Activated T-cell treated with anti-CD3 and anti-CD28 coated beads, Interleukin-2, amount 50 U/mL, for 72 hours (primary cell): ENCODE results near the gene USP46. TPM values are rescaled to one million over a fixed set of nuclear protein-coding genes. Genes with fewer than 3 reads are reported as not detected.
A peak's percentile ranks its signal among the peaks of the same experiment; 100 is the strongest.

Experiments used
- ATAC-seq, 2 donors: fragments of 150-1000 bp; cut with Tn5 transposase; replicated peaks in 1 of 2; 2 replicates each; pipeline ENCODE4 v1.10.0; 2021; ENCODE audit warnings: moderate library complexity in 2 of 2, mild to moderate bottlenecking in 1 of 2
- DNase-seq, 2 donors: peaks; one replicate each; pipeline ENCODE4 v3.0.0; 2021 to 2022; ENCODE audit warnings: mixed read lengths in 1 of 2
- H3K27ac Mint-ChIP-seq: one replicate; pipeline ENCODE4 v1.8.0; 2022; ENCODE audit warnings: mild to moderate bottlenecking, moderate library complexity, mixed read lengths
- H3K27me3 Mint-ChIP-seq: one replicate; pipeline ENCODE4 v1.8.0; 2022; ENCODE audit warnings: low read depth, mixed read lengths
- H3K36me3 Mint-ChIP-seq, 2 donors: one replicate each; pipeline ENCODE4 v1.8.0; 2022; ENCODE audit warnings: mixed read lengths in 2 of 2, mild to moderate bottlenecking in 1 of 2; ENCODE audit not compliant: insufficient read depth in 2 of 2
- H3K4me1 Mint-ChIP-seq: one replicate; pipeline ENCODE4 v1.8.0; 2022; ENCODE audit warnings: low read depth, mixed read lengths
- H3K4me3 Mint-ChIP-seq, 2 donors: one replicate each; pipeline ENCODE4 v1.8.0; 2022; ENCODE audit warnings: mild to moderate bottlenecking in 2 of 2, mixed read lengths in 2 of 2, moderate library complexity in 2 of 2
- H3K9me3 Mint-ChIP-seq, 2 donors: one replicate each; pipeline ENCODE4 v1.8.0; 2022; ENCODE audit warnings: mixed read lengths in 2 of 2
- total RNA-seq, 2 donors: library from RNA; stranded (reverse); gene quantifications; one replicate each; pipeline ENCODE4 v1.2.3, GENCODE V29; 2022

USP46 gene
- total RNA-seq, 2 donors from 2014 or later = 4.9 to 8.5 TPM

DNA sequence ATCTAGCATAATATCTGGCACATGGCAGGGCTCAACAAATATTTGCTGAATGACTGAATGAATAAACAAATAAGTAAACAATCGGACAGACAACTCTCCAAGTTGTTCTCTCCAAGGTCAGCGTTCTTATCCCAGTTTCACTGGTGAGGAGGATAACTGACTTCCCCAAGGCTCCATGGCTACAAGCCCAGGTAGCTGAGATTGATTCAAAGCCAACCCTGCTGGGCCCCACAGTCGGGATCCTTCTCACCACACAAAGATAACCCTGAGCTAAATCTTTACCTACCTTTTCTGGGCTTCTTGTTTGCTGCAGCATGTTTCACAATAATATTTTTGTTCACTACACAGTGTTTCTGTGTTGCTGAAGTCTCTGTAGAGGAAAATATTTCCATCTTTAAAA is 54.9 kb downstream of the USP46 start:
- Mint-ChIP-seq H3K36me3 (no peaks in the 10 kb centered on the region), H3K27me3 (no peaks in the 10 kb centered on the region), H3K4me3 (no peak overlapping the region), H3K27ac (no peak overlapping the region), H3K4me1 (no peaks in the 10 kb centered on the region), H3K9me3 (peaks cover 0 to 1% of the 10 kb centered on the region in 2 donors)
- ATAC-seq = no peak
- no peak for DNase-seq

DNA sequence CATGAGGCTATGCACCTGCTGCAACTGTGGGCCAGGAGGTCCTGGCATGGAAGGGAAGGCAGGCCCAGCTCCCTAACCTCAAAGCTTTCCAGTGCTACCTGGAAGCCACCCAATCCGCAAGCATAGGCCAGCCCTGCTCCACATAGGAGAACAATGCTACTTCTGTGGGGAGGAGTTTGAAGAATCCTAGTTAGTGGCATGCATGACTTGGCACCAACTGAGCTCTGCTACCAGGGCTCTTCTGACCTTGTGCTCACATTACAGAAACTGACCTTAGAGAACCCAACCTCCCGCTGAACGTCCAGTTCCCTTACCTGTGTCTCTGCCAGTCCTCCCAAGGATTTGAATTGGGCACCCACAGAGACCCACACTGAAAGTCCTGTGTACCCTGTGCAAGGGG is 58.8 kb downstream of the USP46 start:
- no peak for DNase-seq
- no peaks in the 10 kb centered on the region for H3K27me3 Mint-ChIP-seq
- H3K27ac Mint-ChIP-seq = no peak overlapping the region
- no peaks in the 10 kb centered on the region for H3K4me1 Mint-ChIP-seq
- ATAC-seq = no peak
- H3K9me3 Mint-ChIP-seq = no peaks in the 10 kb centered on the region
- no peaks in the 10 kb centered on the region for H3K36me3 Mint-ChIP-seq
- H3K4me3 Mint-ChIP-seq = no peak overlapping the region

DNA sequence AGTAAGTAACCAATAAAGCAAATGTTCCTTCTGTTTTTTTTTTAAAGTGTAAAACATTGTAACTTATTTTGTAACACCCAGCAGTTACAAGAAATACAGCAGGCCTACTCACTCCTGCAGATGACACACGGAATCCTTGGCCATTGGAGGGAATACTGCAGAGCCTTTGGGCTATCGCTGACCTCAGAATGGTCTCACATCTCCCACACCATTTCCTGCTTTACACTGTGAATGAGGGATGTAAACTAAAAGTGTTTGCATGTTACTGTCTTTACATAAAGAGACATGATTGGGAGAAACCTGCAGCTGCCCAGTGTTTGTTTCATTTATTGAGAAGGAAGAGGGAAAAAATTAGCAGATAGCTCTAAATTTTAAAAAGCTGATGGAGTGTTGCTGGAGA is 64.1 kb downstream of the USP46 start:
- DNase-seq (no peak), ATAC-seq (no peak)
- no peak overlapping the region for H3K27ac Mint-ChIP-seq
- H3K4me1 Mint-ChIP-seq = no peaks in the 10 kb centered on the region
- H3K27me3 Mint-ChIP-seq = no peaks in the 10 kb centered on the region
- H3K4me3 Mint-ChIP-seq = no peak overlapping the region
- H3K36me3 Mint-ChIP-seq = no peaks in the 10 kb centered on the region
- no peaks in the 10 kb centered on the region for H3K9me3 Mint-ChIP-seq

DNA sequence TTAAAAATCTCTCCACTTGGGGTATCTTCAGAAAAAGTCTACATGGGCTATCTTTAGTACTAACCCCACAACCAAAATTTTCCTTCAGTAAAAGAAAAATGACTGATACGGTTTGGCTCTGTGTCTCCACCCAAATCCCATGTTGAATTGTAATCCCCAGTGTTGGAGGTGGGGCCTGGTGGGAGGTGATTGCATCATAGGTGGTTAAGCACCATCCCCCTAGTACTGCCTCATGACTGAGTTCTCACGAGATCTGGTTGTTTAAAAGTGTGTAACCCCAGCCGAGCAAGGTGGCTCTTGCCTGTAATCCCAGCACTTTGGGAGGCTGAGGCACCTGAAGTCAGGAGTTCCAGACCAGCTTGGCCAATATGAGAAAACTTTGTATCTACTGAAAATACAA is 66.8 kb downstream of the USP46 start:
- H3K27ac Mint-ChIP-seq = no peak overlapping the region
- no peak overlapping the region for H3K4me3 Mint-ChIP-seq
- peaks cover 16% of the 10 kb centered on the region for H3K4me1 Mint-ChIP-seq
- DNase-seq (no peak), ATAC-seq (no peak)
- no peaks in the 10 kb centered on the region for H3K36me3 Mint-ChIP-seq
- H3K27me3 Mint-ChIP-seq = no peaks in the 10 kb centered on the region
- no peaks in the 10 kb centered on the region for H3K9me3 Mint-ChIP-seq

DNA sequence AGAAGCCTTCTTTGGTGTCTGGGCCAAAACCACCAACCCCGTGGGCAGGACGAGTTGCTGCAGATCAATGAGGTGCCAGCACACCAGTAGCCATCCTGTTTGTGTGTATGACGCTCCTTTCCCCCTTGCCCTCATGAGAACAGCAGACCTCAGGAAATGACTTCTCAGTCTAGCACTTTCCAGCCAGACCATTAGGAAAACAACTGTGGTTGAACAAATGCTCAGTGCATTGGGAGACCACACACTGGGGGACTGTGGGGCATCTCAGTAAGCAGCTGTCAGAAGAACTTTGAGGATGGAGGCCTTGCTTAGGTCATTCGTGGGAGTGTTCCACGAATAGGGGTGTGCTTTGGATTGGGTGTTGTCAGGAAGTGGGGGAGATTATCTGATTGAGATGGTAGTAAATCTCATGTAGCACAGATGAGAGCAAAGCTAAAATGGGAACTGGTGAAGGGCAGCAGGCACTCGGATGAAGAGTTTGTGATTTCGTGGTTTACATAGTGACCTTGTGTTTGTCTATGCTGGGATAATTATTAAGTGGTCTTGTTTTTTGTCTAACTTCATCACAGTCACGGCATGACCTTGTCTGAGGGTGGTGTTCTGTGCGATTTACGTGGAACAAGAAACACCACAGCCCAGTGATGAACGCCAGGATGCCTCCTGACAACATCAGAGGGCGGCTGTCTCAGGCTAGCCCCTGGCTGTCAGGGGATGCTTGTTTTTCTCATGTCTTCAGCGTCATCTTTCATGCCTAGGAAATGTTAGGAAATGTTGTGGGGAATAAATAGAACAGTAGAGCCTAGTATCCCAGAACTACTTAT is 70.1 kb downstream of the USP46 start:
- H3K27ac Mint-ChIP-seq = no peak overlapping the region

DNA sequence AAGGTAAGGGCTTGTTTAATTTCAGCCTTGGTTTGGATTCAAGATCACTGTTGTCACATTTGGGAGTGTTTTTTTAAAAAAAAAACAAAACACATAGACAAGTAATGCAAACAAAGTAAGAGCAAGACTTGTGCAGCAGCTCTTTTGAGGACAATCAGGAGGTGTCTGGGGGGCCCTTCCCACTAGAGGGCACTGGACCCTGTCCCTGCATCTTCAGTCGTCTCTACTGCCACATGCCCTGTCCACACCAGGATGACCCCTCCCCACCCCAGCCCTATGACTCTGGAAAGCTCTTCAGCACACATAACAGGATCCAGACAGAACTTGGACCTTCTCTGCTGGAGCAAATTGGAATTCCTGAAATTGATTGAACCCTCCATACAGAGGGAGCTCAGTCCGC is 71.0 kb downstream of the USP46 start:
- Mint-ChIP-seq H3K36me3 (no peaks in the 10 kb centered on the region), H3K27ac (no peak overlapping the region), H3K9me3 (no peaks in the 10 kb centered on the region), H3K4me1 (peaks cover 16% of the 10 kb centered on the region), H3K4me3 (no peak overlapping the region), H3K27me3 (peaks cover 6% of the 10 kb centered on the region)
- peak; percentile 8 to 15 for DNase-seq
- ATAC-seq = peak in 1 of 2 donors; percentile 57

More for the DNA sequence above, 70.1 kb downstream of the USP46 start:
- no peaks in the 10 kb centered on the region for H3K9me3 Mint-ChIP-seq
- peak; percentile 68 to 84 for ATAC-seq
- peak overlapping the region in 1 of 2 donors; percentile 24 for H3K4me3 Mint-ChIP-seq
- H3K36me3 Mint-ChIP-seq = no peaks in the 10 kb centered on the region
- peaks cover 16% of the 10 kb centered on the region for H3K4me1 Mint-ChIP-seq
- DNase-seq = peak; percentile 7 to 12
- H3K27me3 Mint-ChIP-seq = peaks cover 6% of the 10 kb centered on the region

DNA sequence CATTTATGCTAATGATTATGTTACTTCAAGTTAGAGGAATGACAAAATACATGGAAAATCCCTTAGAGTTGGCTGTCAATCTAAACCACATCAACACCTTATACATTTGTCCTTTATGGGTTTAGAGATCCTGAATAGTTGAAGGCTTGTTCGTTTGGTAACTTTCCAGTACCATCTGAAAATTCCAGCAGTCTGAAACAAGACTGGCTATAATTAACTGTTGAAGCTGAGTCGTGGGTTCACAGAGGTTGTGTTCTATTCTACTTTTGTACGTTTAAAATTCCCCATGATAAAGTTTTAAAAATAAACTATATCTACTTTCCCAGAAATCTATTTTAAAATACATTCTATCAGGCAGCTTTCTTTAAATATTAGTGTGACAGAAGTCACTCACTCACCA is 73.0 kb downstream of the USP46 start:
- ATAC-seq (no peak), DNase-seq (no peak)
- H3K9me3 Mint-ChIP-seq = no peaks in the 10 kb centered on the region
- no peak overlapping the region for H3K4me3 Mint-ChIP-seq
- peaks cover 6% of the 10 kb centered on the region for H3K27me3 Mint-ChIP-seq
- no peak overlapping the region for H3K27ac Mint-ChIP-seq
- peaks cover 16% of the 10 kb centered on the region for H3K4me1 Mint-ChIP-seq
- H3K36me3 Mint-ChIP-seq = no peaks in the 10 kb centered on the region

DNA sequence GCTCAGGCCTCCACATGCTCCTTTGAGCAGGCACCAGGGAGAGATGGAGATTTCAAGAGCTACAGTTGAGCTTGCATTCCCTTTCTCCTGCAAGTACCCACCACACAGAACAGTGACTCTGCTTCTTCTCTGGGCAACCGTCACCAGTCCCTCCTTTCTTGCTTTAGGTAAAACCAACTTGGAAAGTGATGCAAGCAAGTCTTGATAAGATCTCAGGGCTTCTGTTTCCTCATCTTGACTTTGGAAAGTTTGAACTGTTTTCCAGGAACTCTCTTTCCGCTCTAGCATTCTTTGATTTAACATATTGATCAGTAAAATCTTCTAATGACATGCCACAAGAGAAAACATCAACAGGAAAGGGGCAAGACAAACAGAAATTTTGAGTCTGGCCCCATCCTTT is 73.7 kb downstream of the USP46 start:
- Mint-ChIP-seq H3K4me3 (no peak overlapping the region), H3K9me3 (no peaks in the 10 kb centered on the region), H3K27ac (no peak overlapping the region), H3K27me3 (peaks cover 6% of the 10 kb centered on the region), H3K4me1 (peaks cover 16% of the 10 kb centered on the region), H3K36me3 (no peaks in the 10 kb centered on the region)
- ATAC-seq (no peak), DNase-seq (no peak)

DNA sequence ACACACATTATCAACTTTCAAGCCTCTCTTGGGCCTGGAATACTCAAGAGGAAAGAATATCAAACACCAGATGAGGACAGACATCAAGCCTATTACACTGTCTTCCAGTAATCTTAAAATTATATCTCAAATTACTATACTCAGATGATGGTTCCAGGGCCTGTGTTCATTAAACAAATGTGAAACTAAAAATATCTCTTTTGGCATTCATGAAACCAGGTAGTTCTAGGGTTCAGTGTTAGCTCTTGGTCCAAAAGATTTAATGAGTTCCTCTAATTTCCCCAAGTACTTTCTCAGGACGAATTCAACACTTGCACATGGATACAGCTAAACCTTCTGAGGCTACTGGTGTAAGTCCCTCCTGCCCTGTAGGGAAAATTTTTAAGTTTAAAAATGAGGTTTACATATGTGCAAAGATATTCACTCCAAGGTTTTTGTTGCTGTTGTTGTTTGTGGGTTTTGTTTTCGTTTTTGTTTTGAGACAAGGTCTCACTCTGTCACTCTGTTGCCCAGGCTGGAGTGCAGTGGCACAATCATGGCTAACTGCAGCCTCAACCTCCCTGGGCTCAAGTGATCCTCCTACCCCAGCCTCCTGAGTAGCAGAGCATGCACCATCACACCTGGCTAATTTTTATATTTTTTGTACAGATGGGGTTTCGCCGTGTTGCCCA is 79.4 kb downstream of the USP46 start:
- H3K9me3 Mint-ChIP-seq = no peaks in the 10 kb centered on the region
- H3K27ac Mint-ChIP-seq = no peak overlapping the region
- no peak overlapping the region for H3K4me3 Mint-ChIP-seq
- peaks cover 4% of the 10 kb centered on the region for H3K4me1 Mint-ChIP-seq
- no peaks in the 10 kb centered on the region for H3K36me3 Mint-ChIP-seq
- ATAC-seq (no peak), DNase-seq (no peak)
- H3K27me3 Mint-ChIP-seq = peaks cover 4% of the 10 kb centered on the region

DNA sequence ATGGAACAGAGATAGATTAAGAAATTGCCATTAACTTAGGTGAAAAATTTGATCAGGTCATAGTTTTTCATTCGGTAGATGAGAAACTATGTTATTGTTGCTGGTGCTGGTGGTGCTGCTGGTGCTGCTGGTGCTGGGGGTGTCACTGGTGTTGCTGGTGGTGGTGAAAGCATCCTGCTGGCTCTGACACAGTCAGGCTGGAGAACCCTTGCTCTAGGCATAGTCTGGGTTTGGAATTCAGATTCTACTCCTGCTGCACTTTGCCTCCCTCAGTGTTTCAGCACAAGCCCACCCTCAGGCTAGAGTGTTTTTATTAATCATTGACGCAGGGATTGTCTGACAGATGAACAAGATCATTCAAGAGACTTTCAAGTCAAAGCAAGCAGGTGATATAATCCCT is 80.2 kb downstream of the USP46 start:
- Mint-ChIP-seq H3K4me3 (no peak overlapping the region), H3K4me1 (peaks cover 4% of the 10 kb centered on the region), H3K9me3 (no peaks in the 10 kb centered on the region), H3K27me3 (peaks cover under 1% of the 10 kb centered on the region), H3K27ac (no peak overlapping the region), H3K36me3 (no peaks in the 10 kb centered on the region)
- no peak for ATAC-seq
- DNase-seq = no peak

DNA sequence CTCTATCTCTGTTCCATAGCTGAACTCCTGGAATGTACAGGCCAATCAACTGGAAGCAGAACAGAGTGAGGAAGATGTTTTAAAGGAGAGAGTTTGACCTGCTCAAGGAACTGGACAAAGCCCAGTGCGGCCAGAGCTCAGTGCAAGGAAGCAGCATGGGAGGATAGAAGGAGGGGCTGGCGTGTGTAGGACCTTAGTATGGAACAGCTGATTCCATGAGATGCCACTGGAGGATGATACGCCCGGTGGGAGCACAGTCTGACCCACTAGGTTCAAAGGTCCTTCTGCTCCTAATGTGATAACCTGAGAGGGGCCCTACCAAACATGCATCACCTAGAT is 81.5 kb downstream of the USP46 start:
- H3K4me3 Mint-ChIP-seq = no peak overlapping the region
- no peak overlapping the region for H3K27ac Mint-ChIP-seq
- H3K4me1 Mint-ChIP-seq = peaks cover 4% of the 10 kb centered on the region
- ATAC-seq (no peak), DNase-seq (no peak)
- peaks cover 6% of the 10 kb centered on the region for H3K27me3 Mint-ChIP-seq
- H3K9me3 Mint-ChIP-seq = no peaks in the 10 kb centered on the region
- no peaks in the 10 kb centered on the region for H3K36me3 Mint-ChIP-seq

DNA sequence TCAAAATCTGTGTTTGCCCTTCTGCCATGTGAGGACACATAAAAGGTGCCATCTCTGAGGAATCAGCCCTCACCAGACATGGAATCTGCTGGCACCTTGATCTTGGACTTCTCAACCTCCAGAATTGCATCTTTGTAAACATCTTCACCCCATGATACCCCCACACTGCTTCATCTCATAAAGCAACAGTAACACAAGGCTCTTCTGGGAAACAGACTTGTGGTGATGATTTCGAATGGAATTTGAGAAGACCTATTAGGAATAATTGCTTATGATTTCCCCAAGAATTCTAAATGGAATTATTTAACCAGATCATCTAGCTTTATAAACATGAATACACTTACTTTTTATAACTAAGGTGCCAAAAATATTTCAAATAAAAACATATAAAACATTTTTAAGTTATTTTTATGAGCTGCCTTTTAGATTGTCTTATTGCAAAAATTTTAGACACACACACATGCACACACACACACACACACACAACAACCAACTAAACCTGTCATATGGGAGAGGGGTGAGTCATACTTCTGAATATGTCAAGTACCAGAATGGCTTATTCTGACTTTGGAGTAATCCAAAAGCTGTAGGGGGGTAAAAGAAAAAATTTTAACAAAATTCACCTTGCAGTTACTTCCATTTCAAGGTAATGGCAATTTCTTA is 82.0 kb downstream of the USP46 start:
- no peak overlapping the region for H3K4me3 Mint-ChIP-seq
- H3K27me3 Mint-ChIP-seq = peaks cover 6% of the 10 kb centered on the region
- no peak for ATAC-seq
- DNase-seq = no peak
- H3K4me1 Mint-ChIP-seq = peaks cover 4% of the 10 kb centered on the region
- peaks cover 0 to 1% of the 10 kb centered on the region in 2 donors for H3K9me3 Mint-ChIP-seq
- H3K36me3 Mint-ChIP-seq = no peaks in the 10 kb centered on the region
- H3K27ac Mint-ChIP-seq = no peak overlapping the region

DNA sequence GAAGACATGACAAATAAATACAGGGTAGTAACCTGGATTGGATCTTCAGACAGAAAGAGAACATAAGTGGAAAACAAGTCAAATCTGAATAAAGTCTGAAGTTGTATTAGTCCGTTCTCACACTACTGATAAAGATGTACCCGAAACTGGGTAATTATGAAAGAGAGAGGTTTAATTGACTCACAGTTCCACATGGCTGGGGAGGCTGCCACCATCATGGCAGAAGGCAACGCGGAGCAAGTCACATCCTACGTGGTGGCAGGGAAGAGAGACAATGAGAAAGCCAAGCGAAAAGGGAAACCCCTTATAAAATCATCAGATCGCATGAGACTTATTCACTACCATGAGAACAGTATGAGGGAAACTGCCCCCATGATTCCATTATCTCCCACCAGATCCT is 82.8 kb downstream of the USP46 start:
- Mint-ChIP-seq H3K27me3 (peaks cover 6% of the 10 kb centered on the region), H3K36me3 (no peaks in the 10 kb centered on the region), H3K4me3 (no peak overlapping the region), H3K4me1 (peaks cover 4% of the 10 kb centered on the region), H3K9me3 (peaks cover 0 to 1% of the 10 kb centered on the region in 2 donors), H3K27ac (no peak overlapping the region)
- ATAC-seq = peak; percentile 29 to 65
- DNase-seq = no peak
